T-helper 1 cell treated with Interleukin-12 subunit alpha and Interleukin-12 subunit beta and Interleukin-4 antibody, amounts not matched to agents 30 ng/mL and 1 ng/mL, for 36 hours (primary cell): ENCODE results near the gene U2SURP. TPM values are rescaled to one million over a fixed set of nuclear protein-coding genes. Genes with fewer than 3 reads are reported as not detected.

Experiments used
- intact Hi-C: fragments of 100-400 bp; cut with micrococcal nuclease; formaldehyde crosslinking; loops from one replicate; pipeline ENCODE4 v1.15.1; 2024
- total RNA-seq: library from RNA; stranded (reverse); gene quantifications from 2 replicates; pipeline ENCODE4 v1.2.3, GENCODE V29; 2022

Gene U2SURP
- 136 and 139 TPM in 2 replicates for total RNA-seq

- intact Hi-C loops, result loop anchor here (1.0 to 5.0 kb wide), 21 partner anchors 11 to 1771 kb away; partner anchors contain the start of genes ATP1B3, ATR, CHST2 and DIPK2A
Measured at GRCh38 chr3:143001369-143002082, at the start of gene U2SURP. TSS of gene U2SURP (plus strand) at chr3:143001570. CDS start at chr3:143001629, 59 bp downstream.

DNA sequence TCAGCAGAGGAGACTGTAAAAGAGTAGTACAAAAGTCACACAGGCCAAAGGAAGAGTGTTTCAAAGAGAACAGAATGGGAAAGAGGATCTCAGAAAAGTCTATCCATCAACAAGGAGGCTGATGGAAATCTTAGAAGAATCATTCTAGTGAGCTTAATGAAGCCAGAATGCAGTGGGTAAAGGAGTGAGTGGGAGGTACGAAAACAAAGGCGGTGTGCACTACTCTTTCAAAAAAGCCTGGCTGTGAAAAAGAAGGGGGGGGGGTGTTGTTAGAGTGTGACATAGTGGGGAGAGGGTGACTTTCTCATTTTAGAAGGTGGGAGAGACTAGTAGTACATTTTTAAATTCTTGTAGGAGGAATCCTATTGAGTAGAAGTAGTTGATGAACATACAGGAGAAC lies 49.6 kb upstream of the U2SURP start:
- intact Hi-C loops, result no loop called here

- intact Hi-C loops, result no loop called here
Measured at GRCh38 chr3:142952272-142953193, 48.8 kb upstream of the U2SURP start.

GRCh38 chr3:142953443-142953842 lies 47.9 kb upstream of the U2SURP start:
- intact Hi-C loops, result no loop called here

GRCh38 chr3:142958707-142959106 lies 42.7 kb upstream of the U2SURP start:
- intact Hi-C loops, result no loop called here

DNA sequence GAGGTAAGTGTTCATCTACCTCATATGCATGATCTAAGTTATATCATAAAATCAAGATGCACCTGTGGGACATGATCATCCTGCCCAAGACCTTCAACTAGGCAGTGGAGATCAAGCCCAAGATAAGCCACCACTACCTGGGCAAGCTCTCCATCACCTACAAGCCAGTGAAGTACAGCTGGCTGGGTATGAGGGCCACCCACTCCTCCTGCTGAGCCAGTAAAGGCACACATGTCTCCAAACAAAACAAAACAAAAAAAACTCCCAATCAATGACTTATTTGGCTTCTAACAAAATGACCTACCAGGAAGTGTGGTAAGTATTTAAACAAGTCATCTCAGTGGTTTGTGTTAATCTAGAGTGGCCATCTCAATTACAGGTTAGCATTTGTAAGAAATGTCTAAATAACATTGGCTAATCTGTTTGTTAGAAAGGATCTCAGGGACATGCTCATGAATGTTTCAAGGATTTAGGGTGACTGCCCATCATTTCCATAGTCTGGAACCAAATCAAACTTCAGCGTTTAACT lies 41.0 kb upstream of the U2SURP start:
- intact Hi-C loops, result no loop called here

GRCh38 chr3:142961539-142961938 lies 39.8 kb upstream of the U2SURP start:
- intact Hi-C loops, result no loop called here

- intact Hi-C loops, result no loop called here
Measured at GRCh38 chr3:142962175-142962519, 39.2 kb upstream of the U2SURP start.

DNA sequence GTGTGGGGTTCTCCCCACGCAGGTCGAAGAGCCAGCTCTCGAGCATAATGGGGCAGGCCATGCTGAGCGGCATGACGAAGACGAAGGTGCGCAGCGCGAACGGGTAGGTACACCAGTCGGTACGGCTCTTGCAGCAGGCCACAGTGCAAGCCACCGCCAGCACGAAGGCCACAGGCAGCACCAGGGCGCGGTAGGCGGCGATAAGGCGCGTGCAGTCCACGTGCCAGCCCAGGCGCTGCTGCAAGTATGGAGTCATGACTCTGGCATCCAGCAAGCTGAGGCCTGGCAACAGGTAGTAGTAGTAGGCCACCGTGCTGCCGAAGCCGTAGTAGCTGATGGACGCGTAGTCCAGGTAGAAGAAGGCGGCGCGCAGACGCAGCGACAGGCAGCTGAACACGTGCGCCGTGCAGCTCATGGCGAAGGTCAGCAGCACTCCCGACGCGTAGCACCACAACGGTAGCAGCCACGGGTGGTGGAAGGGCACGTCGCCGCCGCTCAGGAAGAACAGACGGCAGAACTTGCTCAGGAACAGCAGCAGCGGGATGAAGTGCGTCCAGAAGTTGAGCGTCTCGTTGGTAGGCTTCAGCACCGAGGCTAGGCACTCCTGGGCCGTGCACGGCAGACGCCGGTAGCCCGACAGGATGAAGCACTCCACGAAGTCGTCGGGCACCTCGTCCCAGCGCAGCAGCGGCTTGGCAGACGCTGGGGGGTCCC lies 38.7 kb upstream of the U2SURP start:
- intact Hi-C loops, result no loop called here

GRCh38 chr3:142963234-142963515 lies 38.2 kb upstream of the U2SURP start:
- intact Hi-C loops, result no loop called here

DNA sequence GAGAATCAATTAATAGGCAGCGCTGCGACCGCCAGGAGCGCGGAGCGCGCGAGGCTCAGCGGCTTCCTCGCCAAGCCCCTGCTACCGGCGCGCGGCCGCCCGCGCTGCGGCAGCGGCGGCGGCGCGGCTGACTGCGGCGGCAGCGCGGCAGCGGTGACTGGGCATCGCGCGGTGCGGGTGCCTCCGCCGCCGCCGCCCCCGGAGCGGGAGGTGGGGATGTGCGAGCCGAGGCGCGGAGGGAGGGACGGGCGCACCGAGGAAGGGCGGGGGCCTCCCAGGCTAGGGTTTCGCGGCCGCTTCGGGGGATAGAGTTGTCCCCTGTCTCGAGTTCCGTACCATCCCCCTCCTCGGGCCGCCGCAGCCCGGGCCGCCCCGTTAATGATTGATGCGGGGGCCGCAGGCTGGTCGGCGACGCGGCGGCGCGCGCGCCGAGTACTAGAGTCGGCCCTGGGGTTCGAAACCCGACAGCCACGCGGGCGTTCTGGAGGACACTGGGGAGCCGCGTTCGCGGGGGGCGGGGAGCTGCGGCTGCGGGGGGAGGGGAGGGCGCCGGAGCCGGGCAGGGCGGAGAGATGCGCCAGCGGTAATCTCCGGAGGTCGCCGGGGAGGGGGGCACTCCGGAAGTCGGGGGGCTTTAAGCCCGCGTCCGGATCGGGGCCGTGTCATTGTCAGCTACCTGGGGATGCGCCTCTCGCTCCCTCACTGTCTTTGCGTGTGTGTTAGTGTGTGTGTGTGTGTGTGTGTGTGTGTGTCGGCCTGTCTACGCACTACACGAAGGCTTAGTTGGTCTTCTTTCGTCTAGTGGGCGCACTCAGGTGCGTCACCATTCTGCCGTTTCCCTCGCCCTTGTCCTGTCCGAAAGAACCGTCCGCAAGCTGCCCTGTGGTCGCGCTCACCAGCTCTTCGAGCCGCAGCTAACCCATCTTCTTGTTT lies 37.6 kb upstream of the U2SURP start, which contains the start of gene PAQR9:
Gene PAQR9 (minus strand): TSS at position 159 of the 933 bp plus-strand sequence. CDS start 338 bp downstream, outside the sequence.
- intact Hi-C loops, result no loop called here

DNA sequence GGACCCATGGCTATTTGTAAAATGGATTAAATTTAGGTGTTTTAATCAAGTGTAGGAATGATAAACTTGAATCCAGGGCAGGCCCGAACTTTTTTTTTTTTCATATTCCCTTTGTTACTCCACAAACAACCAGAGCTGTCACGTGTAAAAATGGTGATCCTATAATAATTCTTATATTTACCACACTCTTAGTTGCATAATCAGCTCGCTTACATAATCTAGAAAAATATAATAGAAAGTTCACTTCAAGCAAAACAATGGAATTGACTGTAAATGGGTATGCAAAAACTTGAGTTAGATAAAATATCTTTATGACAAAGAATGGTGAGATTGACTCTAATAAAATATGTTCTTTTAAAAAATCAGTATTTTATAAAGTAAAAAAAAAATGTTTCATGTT lies 35.8 kb upstream of the U2SURP start:
- intact Hi-C loops, result no loop called here

DNA sequence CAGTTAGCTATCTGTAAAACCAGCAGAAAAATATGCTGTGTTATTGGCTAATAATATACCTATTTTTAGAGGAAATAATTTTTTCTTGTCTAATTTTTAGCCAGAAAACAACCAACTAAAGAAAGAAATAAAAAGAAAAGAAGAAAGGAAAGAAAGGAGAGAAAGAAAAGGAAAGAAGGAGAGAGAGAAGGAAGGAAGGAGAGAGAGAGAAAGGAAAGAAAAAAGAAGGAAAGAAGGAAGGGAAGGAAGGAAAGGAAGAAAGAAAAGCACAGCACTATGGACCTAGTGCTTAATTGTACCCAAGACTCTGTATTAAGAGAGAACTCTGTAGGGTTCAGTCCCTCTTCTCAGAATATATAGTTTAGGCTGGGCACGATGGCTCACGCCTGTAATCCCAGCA lies 34.6 kb upstream of the U2SURP start:
- intact Hi-C loops, result no loop called here

DNA sequence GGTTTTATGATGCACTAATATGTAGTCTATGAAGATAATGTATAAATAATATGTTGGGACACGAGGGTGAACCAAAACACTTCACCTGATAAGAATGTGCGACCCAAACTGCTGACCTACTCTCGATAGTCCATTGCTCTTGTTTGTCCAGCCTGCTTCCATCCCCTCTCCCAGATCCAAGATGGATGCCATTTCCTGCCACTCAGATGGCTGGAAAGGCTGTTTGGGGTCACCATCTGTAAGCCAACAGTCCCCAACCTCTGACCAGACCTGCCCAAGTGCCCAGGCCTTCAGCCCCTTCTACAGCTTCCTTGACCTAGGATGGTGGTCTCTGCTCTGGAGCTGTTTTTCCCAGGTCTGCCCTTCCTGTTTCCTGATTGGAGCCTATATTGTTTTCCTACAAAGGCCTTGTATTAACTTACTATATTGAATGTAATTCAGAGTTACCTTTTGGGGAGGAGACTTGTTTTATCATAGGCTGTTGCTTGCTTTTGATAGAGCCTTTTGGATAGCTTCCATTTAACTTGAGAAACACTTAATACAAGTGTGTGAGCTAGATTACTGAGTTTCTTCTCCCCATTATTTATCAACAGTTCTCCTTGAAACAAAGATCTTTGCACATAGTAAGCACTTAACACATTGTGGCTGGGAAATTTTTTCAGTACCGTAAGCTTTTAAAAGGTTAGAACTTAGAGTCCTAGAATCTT lies 32.9 kb upstream of the U2SURP start:
- intact Hi-C loops, result no loop called here

DNA sequence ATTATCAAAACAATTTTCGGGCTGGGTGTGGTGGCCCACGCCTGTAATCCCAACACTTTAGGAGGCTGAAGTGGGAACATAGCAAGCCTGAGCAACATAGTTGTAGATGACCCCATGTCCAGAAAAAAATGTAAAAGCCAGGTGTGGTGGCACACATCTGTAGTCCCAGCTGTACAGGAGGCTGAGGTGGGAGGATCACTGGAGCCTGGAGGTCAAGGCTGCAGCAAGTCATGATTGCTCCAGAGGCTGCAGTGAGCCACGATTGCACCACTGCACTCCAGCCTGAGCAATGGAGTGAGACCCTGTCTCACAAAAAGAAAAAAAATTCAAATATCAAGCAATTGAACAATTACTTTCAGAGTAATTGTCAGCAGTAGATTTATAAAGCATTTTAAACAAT lies 29.9 kb upstream of the U2SURP start:
- intact Hi-C loops, result no loop called here

GRCh38 chr3:142972092-142972753 lies 29.1 kb upstream of the U2SURP start:
- intact Hi-C loops, result no loop called here

- intact Hi-C loops, result no loop called here
Measured at GRCh38 chr3:142973217-142974009, 28.0 kb upstream of the U2SURP start.

- intact Hi-C loops, result no loop called here
Measured at GRCh38 chr3:142975316-142975995, 25.9 kb upstream of the U2SURP start.
